ENCODE results near the gene LRFN5.

LRFN5 gene

GRCh38 chr14:41782511-41782910 is 175.8 kb downstream of the LRFN5 start:
- H3K4me3 ChIP-seq (ENCODE audit: low read depth, low read length): no peak overlapping the region
- no peak for DNase-seq (ENCODE audit: low read depth)
- no peak for TF ChIP-seq CTCF (IDR thresholded peaks at IDR 0.05; ENCODE audit: low read depth, low read length, missing control alignments)

DNA sequence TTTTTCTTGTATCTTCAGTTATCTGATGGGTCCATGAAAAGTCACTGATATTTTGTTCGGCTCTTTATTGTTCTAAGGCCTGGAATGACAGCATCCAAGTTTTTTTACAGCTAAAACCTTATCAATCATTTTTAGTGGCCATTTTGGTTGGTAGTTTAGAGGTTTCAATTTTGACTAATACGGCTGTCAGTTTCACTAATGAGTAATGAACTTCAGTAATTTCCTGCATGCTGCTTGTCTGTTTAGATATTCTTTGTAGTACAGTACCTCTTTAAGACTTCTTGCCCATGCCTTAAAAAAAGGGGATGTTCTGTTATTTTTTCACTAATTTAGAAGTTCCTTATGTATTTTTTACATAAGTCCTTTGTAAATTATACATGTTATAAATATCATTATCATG is 176.7 kb downstream of the LRFN5 start:
- H3K4me3 ChIP-seq (ENCODE audit: low read depth, low read length): no peak overlapping the region
- TF ChIP-seq CTCF (IDR thresholded peaks at IDR 0.05; ENCODE audit: low read depth, low read length, missing control alignments): no peak
- no peak for DNase-seq (ENCODE audit: low read depth)

- H3K4me3 ChIP-seq (ENCODE audit: low read depth, low read length): no peak overlapping the region
- DNase-seq (ENCODE audit: low read depth): no peak
- no peak for TF ChIP-seq CTCF (IDR thresholded peaks at IDR 0.05; ENCODE audit: low read depth, low read length, missing control alignments)
Measured at GRCh38 chr14:41785696-41786095, 179.0 kb downstream of the LRFN5 start.

DNA sequence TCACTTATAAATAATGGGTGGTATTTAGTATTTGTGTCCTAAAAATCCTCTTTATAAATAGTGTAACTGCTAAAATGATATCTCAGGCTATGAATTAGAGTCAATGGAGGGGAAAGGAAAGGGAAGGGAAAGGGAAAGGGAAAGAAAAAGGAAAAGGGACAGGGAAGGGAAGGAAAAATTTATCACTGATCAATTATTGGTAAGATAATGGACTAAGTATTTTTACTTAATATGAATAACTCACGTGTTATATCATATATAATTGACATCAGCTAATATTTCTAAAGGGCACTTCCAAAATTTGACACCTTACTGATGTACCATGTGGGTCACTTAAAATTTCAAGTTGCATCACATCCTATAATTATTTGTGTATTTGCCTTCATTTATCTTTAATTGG is 193.1 kb downstream of the LRFN5 start:
- TF ChIP-seq CTCF (IDR thresholded peaks at IDR 0.05; ENCODE audit: low read depth, low read length, missing control alignments): no peak
- H3K4me3 ChIP-seq (ENCODE audit: low read depth, low read length): no peak overlapping the region
- no peak for DNase-seq (ENCODE audit: low read depth)

- no peak for TF ChIP-seq CTCF (IDR thresholded peaks at IDR 0.05; ENCODE audit: low read depth, low read length, missing control alignments)
- no peak for DNase-seq (ENCODE audit: low read depth)
- no peak overlapping the region for H3K4me3 ChIP-seq (ENCODE audit: low read depth, low read length)
Measured at GRCh38 chr14:41805633-41806032, 199.0 kb downstream of the LRFN5 start.

- no peak for TF ChIP-seq CTCF (IDR thresholded peaks at IDR 0.05; ENCODE audit: low read depth, low read length, missing control alignments)
- no peak overlapping the region for H3K4me3 ChIP-seq (ENCODE audit: low read depth, low read length)
- no peak for DNase-seq (ENCODE audit: low read depth)
Measured at GRCh38 chr14:41806366-41806975, 199.8 kb downstream of the LRFN5 start.

DNA sequence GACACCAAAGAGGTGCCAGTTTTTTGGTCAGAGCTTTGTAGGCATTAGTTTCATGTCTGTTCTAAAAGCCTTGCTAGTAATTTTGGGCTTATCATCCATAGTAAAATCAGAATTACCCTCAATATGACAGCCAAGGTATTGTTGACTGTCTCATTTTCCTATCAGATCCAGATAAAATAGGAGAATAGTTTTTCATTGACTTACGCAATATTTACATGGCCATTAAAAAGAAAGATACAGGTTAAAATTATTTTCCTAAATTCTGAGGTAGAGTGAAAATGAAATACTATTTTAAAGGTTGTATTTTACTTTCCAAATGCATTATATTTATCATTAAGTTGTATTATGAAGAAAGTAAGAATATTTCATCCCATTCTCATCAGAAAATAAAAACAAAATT is 203.7 kb downstream of the LRFN5 start:
- H3K4me3 ChIP-seq (ENCODE audit: low read depth, low read length): no peak overlapping the region
- TF ChIP-seq CTCF (IDR thresholded peaks at IDR 0.05; ENCODE audit: low read depth, low read length, missing control alignments): no peak
- DNase-seq (ENCODE audit: low read depth): no peak
